Activated naive CD4-positive, alpha-beta T cell treated with Interleukin-2 at 50 U/mL for 16 hours (primary cell): ENCODE measurements around the gene ADGRV1.

ENCODE experiments used
- DNase-seq: peaks from one replicate; pipeline ENCODE4 v3.0.0-alpha.2; 2020

ADGRV1 gene, protein sequence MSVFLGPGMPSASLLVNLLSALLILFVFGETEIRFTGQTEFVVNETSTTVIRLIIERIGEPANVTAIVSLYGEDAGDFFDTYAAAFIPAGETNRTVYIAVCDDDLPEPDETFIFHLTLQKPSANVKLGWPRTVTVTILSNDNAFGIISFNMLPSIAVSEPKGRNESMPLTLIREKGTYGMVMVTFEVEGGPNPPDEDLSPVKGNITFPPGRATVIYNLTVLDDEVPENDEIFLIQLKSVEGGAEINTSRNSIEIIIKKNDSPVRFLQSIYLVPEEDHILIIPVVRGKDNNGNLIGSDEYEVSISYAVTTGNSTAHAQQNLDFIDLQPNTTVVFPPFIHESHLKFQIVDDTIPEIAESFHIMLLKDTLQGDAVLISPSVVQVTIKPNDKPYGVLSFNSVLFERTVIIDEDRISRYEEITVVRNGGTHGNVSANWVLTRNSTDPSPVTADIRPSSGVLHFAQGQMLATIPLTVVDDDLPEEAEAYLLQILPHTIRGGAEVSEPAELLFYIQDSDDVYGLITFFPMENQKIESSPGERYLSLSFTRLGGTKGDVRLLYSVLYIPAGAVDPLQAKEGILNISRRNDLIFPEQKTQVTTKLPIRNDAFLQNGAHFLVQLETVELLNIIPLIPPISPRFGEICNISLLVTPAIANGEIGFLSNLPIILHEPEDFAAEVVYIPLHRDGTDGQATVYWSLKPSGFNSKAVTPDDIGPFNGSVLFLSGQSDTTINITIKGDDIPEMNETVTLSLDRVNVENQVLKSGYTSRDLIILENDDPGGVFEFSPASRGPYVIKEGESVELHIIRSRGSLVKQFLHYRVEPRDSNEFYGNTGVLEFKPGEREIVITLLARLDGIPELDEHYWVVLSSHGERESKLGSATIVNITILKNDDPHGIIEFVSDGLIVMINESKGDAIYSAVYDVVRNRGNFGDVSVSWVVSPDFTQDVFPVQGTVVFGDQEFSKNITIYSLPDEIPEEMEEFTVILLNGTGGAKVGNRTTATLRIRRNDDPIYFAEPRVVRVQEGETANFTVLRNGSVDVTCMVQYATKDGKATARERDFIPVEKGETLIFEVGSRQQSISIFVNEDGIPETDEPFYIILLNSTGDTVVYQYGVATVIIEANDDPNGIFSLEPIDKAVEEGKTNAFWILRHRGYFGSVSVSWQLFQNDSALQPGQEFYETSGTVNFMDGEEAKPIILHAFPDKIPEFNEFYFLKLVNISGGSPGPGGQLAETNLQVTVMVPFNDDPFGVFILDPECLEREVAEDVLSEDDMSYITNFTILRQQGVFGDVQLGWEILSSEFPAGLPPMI (N-terminal part only)

GRCh38 chr5:90558344-90559192 lies at the start of gene ADGRV1:
Gene ADGRV1 (plus strand): TSS chr5:90558797. CDS start chr5:90558896, 99 bp downstream.
- no peak for DNase-seq

- DNase-seq: no peak
These were observed 48.2 kb upstream of the ADGRV1 start for GRCh38 chr5:90510438-90510837.

- DNase-seq: no peak
These were observed 44.1 kb upstream of the ADGRV1 start for GRCh38 chr5:90514520-90514919.

GRCh38 chr5:90518661-90519060 lies 39.9 kb upstream of the ADGRV1 start:
- DNase-seq: no peak

- DNase-seq: no peak
These were observed 39.5 kb upstream of the ADGRV1 start for GRCh38 chr5:90519081-90519480.

DNA sequence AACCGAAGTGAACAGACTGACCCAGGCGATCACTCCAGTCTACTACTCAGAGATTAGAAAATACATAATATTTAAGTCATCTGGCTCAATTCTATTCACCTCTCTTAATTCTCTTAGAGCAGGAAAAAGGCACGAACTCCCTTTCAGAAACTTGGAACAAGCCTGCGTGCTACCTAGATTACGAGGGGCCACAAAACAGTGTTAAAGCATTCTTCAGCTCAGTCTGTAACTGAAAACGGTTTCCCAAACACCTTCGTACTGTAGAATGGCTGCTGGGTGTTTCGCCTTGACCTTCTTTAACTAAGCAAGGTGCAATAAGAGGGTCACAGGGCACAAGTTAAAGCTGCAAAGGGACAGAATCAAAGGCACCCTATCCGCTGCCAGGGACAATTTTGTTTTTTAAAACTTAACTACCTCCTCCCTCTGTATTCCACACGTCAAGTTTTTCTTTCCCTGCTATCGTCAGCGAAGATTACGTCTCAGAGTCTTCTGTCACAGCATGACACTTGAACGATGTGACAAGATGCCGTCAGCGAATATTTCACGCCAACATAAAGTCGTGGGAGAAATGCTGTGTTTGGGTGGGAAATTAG lies 29.9 kb upstream of the ADGRV1 start:
- DNase-seq: no peak

DNA sequence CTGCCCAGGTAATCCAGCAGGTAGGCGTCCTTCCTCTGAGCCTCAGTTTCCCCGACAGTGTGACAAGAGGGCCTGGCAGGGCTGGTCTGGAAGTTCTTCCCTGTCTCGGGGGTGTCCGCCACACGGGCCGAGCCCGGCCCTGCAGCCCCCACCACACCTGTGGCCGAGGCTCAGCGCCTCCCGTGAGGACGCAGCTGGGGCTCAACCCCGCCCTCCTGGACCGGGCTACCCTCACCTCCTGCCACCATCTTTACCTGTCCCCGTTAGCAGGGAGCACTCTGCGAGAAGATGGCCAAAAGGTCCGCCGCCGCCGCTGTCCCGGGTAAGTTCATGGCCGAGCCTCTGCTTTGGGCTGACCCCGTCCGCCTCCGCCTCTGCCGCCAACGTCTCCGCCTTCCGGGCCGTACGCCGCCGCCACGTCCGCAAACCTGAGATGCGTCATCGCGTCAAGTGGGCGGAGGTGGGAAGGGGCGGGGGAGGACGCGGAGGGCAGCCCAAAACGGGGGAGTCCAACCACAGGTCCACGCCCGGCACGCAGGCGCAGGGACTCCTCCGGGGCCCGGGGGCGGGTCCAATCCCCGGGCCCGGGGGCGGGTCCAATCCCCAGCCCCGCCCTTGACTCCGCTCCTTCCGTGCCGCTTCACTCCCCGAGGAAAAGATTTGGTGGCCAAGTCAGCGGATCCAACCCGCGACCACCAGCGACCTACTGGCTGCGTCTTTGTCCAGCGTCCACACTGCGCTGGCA lies 29.2 kb upstream of the ADGRV1 start, which contains the start of gene LYSMD3:
LYSMD3 (minus strand) TSS at position 391 of the 745 bp plus-strand sequence. CDS start 4,295 bp downstream, outside the sequence.
- peak; percentile 95 for DNase-seq

GRCh38 chr5:90529939-90530677 lies 28.5 kb upstream of the ADGRV1 start:
- DNase-seq: peak; percentile 61

DNA sequence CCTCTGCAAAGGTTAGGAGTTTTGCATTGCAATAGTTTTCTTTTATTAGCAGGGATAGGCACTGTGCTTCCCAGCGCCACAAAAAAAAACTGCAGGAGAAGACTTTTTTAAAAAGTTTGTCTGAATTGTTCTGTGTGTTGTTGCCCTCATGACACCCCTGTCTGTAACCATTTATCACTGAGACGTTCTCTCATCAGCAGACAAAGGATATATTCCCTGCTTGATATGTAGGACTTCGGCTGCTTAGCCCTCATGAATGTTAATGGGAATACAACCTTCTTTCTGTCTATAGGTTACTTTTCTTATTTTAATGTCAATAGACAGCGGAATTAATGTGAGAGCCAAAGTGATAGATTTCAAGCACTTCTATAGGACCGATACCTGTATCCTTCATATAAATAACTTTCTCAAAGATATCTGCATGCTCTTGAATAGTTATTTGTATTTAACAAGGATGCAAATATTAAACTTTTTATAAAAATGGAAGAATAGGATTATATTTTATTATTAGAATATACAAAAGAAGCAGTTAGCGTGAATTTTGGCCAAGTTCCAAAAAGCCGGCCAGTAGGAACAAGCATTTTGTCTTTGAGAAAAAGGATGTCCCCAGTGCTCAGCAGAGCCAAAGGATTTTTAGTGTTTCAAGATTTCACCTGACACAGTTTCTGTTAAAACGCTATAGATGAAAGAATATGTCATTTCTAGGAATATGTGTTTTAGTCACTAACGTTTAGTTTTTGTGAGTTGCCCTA lies 27.7 kb upstream of the ADGRV1 start:
- no peak for DNase-seq

- no peak for DNase-seq
These were observed 24.8 kb upstream of the ADGRV1 start for GRCh38 chr5:90533794-90534193.

DNA sequence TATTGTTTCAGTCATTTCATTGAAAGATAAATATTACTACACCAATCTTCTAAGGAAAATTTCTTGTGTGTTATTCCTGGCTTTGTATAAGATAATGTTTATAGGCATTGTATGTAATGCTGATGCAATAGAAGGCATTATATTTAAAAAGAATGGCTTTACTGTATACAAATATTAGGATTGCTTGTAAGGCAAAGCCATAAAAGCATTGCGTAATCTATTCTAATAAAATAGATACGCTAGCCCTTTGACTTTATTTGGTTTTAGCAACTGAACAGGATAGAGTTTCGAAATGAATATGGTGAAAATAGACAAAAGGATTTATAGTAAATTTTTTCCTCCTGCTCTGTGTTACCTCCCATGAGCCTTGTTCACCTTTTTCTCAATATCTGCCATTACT lies 23.7 kb upstream of the ADGRV1 start:
- DNase-seq: no peak

DNA sequence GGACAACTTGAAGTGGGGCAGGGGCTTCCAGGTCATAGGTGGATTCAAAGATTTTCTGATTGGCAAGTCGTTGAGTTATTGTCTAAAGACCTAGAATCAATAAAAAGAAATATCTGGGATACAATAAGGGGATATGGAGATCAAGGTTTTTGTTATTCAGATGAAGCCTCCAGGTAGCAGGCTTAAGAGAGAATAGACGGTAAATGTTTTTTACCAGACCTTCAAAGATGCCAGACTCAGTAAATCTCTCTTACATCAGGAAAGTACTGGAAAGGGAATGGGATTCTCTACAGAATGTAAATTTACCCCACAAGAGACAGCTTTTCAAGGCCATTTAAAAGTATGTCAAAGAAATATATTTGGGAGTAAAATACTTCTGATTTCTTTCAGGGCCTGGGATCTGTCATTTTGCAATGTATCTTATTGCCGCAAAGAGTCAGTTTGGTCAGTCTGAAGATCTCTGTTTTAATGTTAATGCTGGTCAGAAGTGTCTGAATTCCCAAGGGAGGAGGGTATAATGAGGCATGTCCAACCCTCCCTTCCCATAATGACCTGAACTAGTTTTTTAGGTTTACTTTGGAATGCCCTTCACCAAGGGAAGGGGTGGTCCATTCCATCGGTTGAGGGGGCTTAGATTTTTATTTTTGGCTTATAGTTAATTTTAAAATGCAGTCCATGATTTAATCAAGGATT lies 15.6 kb upstream of the ADGRV1 start:
- no peak for DNase-seq

- DNase-seq: no peak
These were observed 13.1 kb upstream of the ADGRV1 start for GRCh38 chr5:90545511-90545910.

GRCh38 chr5:90546216-90546837 lies 12.3 kb upstream of the ADGRV1 start:
- DNase-seq: no peak

GRCh38 chr5:90547072-90547536 lies 11.5 kb upstream of the ADGRV1 start:
- DNase-seq: no peak

GRCh38 chr5:90548069-90548593 lies 10.5 kb upstream of the ADGRV1 start:
- DNase-seq: no peak

DNA sequence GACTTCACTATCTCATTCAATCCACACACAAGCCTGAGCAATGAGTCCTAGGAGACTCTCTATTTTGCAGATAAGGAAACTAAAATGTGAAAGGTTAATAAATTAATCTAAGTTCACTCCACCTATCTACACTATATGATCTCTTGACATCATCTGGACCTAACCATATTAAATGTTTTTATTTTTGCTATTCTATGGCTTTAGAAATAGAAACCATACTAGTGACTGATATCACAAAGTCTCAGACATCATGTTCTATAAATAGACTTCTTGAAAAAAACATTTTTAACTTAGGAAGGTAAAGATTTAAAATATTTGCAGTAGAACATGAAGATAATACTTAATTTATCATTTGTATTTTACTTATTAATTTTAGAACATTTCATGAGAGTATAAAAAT lies 9.4 kb upstream of the ADGRV1 start:
- no peak for DNase-seq
